GM18517 (cell line): Measurements from ENCODE around the gene MCOLN1.

Experiments used
- ATAC-seq: cut with Tn5 transposase; IDR thresholded peaks from one replicate; pipeline ENCODE4 v1.9.1; 2021; ENCODE audit warnings: mild to moderate bottlenecking, moderate library complexity; ENCODE audit not compliant: unreplicated experiment

The MCOLN1 gene

DNA sequence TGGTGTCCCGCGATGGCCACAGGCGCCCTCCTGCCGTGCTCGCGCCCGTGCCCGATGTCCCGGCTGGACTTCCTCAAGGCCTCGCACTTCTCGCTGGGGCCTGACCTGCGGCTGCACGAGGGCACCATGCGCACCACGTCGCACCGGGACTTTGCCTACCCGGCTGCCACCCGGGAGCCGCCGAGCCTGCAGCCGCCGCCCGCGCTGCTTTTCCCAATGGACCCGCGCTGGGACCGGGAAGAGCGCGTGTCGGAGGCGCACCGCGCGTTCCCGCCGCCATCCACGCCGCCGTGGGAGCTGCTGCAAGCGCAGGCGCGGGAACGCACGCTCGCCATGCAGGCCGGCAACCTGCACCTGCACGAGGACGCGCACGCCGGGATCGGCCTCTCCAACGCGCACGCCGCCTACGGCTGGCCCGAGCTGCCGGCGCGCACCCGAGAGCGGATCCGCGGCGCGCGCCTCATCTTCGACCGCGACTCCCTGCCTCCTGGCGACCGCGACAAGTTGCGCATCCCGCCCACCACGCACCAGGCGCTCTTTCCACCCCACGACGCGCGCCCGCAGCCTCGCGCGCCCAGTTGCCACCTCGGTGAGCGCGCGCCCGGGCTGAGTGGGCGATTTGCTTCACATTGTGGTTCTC lies 21.5 kb upstream of the MCOLN1 start:
- no peak for ATAC-seq

DNA sequence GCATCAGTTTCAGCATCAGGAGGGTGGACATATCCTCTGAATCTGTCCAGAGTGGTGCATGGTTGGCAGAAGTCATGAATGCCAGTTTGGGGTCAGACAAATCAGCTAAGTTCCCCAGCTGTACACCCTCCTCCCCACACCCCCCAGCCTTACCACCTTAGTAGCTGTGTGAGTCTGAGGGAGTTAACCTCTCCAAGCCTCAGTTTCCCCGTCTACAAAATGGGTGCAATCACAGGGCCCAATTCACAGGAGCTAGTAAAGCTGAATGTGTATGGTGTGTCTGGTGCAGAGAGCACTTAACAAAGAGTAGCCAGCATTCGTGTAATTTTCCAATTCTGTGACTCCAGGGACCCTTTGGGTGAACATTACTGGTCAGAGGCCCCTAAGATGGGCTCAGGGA lies 19.9 kb upstream of the MCOLN1 start:
- no peak for ATAC-seq

DNA sequence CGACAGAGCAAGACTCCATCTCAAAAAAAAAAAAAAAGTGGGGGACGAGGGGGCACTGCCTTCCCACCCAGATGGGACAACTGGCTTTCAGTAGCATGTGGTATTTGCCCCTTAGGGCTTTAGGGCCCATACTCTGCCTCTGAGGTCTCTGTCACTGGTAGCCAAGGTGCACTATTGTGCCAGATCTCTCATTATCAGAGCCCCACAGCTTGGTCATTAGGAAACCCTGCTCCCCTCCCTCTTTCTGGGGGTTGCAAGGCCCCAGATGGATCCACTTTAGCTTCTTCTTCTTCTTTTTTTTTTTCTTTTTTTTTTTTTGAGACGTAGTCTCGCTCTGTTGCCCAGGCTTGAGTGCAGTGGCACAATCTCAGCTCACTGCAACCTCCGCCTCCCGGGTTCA lies 17.7 kb upstream of the MCOLN1 start:
- no peak for ATAC-seq

DNA sequence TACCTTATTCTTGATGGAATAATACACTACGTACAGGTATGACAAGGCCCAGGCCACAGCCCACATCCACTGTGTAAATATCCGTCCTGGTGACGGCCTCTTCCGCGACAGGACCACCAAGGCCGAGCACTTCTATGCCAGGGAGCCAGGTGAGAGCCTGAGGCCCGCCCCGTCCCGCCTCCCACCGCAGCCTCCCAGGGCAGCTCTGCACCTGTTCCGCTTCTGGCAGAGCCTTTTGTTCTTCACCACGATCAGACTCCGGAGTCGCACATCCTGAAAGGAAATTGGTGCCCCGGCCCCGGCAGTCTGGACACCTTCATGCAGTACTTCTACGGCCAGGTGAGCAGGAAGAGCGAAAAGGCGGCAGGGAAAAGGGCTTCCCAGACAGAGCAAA lies 17.1 kb upstream of the MCOLN1 start:
- no peak for ATAC-seq

DNA sequence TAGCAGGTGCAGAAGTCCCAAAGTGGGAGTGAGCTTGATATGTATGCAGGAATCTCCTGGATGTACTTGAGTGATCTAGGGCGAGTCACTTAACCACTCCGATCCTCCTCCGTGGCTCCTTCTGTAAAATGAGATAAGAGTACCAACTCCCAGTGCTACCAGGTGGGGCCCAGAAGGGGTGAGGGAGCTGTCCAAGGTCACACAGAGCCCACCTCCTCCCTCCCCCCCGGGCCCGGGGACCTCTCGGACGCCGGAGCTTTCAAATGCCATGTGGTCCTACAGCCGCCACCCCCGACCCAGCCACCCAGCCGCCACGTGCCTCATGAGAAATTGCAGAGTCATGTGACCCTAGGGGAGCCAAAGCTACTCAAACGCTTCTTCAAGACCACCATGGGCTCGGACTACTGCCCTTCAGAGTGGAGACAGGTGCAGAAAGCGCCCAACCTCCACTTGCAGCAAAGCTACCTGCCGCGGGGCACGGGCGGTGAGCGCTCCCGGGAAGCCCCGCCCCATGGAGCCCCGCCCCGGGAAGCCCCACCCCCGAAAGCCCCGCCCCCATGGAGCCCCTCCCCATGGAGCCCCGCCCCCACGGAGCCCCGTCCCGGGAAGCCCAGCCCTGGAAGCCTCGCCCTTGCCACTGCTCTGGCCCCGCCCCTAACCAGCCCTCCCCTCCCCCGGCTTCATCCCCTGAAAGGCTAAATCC lies 16.6 kb upstream of the MCOLN1 start:
- no peak for ATAC-seq

DNA sequence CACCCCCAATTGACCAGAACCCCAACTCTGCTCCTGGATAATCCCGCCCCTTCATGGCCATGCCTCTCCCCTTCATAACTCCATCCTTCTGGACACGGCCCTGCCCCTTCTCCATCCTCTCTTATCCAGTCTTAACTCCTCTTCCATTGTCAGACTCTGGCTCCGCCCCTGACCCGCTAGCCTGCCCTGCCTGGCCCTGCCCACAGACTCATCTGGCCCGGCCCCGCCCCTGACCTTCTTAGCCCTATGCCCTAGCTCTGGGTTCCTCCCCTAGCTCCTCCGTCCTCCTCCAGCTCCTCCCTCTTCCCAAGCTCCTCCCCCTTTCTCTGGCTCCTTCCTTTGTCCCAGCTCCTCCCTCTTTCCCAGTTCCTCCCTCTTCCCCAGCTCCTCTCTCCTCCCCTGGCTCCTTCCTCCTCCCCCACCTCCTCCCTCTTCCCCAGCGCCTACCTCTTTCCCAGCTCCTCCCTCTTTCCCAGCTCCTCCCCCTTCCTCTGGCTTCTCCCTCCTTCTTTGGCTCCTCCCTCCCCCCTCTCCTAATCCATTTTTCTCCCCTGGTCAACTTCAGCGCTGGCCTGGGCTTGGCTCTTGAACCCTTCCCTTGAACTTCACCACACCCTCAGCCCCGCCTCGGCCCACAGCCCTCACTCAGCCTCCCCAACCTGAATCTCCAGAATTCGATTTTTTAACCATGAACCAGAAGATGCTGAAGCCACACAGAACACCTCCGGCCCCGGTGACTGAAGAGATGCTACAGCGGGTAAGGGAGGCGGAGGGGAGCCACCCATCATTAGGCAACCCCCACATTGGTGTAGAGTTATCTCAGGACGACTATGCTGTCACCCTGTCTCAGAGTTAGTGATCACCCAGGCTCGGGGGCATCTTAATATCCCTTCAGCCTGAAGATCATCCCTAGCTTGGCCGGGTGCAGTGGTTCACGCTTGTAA lies 15.8 kb upstream of the MCOLN1 start:
- ATAC-seq, result no peak

DNA sequence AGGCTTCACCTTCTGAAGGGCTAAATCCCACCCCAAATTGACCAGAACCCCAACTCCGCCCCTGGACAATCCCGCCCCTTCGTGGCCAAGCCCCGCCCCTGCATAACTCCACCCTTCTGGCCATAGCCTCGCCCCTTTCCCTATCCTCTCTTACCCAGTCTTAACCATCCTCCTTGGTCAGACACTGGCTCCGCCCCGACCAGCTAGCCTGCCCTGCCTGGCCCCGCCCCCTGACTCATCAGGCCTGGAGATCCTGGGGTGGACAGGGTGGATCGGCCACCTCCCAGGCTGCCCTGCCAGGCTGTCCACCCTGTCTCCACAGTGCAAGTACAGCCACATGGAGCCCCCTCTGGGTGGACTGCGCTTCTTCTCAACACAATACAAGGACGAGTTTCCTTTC lies 14.5 kb upstream of the MCOLN1 start:
- no peak for ATAC-seq

DNA sequence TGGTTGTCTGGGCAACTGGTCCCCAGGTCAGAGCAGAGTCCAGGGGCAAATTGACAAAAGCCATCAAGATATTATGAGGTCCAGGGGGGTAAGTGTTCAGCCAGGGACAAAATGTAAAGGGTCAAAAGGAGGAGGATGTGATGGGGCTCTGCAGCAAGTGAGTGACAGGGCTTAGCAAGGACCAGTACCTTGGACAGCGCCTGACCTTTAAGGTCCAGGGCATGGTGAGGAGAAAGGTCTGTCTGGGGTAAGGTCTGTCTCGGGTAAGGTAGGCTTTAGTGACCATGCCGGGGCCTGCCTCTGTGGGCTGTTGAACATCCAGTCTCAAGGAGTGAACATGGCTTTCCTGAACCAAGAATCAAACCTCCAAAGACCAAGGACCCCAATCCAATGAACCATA lies 12.8 kb upstream of the MCOLN1 start:
- ATAC-seq, result no peak

DNA sequence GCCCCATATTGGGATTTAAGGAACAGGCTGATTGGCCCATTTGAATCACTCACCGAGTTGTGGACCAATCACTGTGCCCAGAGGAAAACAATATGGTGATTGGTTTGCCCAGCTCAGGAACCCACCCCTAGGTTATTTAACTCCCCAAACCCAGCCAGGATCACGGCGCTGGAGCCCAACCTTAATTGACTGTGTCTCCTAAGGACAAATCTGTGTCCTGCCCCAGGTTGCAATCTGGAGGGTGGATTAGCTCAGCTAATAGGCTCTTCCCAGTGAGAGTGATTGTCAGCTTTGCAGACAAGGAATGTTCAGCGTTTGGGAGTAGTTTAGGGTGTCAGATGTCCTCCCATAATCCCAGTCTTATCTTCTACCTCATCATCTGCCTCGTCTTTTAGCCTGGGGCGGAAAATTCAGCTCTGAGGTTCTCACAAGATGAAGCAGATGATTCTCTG lies 10.0 kb upstream of the MCOLN1 start:
- ATAC-seq, result no peak

DNA sequence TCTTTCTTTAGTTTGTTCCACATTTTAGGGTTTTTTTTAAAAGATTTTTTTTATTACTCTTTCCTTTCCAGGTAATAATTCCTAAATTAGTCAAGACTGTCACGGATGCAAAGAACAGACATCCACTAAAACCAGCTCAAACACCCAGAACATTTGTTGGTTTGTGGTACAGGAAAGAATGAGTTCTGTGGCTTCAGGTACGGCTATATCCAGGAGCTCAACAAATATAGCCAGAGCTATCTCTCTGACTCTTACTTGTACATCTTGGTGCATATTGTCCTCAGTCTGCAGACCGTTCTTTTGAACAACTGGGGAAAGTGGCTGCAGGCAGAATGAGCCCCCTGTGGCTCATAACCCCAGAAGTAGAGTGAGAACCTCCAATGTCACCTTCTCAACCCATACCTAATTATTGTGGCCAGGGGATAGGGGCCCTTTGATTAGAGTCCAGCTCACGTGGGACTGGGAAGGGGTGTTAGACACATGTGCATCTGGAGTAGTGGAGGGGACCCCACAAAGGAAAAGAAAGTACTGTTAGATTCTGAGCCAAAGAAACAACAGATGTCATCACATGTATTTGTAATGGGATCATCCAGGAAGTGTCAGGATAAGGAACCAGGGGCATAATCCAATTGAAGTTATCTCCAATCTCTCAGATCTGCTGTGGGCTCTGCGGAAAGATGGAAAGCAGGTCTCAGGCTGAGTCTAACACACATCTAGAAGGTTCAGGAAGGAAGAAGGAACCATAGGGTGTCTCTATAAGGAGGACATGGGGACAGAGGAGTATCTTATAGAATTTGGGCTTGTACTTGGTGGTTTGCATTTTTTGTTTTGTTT lies 8.4 kb upstream of the MCOLN1 start:
- ATAC-seq, result no peak

DNA sequence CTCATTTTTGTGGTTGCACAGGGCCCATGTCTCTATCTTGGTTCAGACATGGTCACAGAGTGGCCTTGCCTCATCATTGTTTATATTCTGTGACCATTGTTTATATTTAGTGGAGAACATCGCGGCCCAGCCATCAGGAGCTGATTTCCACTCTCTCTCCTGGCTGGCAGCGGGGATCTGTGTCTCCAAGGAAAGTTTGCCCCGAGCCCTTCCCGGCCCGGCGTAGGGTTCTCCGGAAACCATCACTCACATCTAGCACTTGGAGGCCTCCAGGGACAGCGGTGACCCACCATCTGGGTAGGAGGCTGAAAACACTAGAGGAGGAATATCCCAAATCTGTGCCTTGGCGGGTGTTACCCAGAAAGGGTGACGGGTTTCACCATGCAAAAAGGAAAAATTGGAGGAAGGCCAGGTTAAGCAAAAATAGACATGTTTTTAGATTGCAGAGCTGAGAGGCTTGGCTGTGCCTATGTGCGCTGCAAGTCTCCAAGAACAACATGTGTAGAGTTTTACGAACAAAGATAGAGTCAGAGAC lies 7.2 kb upstream of the MCOLN1 start:
- ATAC-seq, result no peak

DNA sequence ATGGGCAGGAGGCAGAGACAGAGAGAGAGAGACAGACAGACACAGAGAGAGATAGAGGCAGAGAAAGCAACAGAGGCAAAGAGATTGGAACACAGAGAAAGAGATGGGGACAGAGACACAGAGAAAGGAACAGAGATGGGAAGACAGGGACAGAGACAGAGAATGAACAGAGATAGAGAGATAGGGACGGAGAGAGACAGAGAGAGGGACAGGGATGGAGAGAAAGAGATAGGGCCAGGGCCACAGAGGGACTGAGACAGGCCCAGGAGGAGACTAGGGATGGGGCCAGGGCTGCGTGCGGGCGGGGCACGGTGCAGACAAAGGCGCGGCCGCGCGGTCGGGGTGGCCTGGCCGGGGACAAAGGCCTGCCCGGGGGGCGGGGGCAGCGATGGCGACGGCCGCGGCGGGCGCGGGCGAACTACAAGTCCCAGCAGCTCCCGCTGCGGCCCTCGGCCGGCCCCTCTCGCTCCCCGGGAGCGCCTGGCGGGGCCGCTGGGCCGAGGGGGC lies 6.7 kb upstream of the MCOLN1 start, which contains the start of gene ZNF358:
Gene ZNF358 (plus strand): TSS at position 459 of the 507 bp plus-strand sequence. CDS start 3,140 bp downstream, outside the sequence.
- no peak for ATAC-seq

DNA sequence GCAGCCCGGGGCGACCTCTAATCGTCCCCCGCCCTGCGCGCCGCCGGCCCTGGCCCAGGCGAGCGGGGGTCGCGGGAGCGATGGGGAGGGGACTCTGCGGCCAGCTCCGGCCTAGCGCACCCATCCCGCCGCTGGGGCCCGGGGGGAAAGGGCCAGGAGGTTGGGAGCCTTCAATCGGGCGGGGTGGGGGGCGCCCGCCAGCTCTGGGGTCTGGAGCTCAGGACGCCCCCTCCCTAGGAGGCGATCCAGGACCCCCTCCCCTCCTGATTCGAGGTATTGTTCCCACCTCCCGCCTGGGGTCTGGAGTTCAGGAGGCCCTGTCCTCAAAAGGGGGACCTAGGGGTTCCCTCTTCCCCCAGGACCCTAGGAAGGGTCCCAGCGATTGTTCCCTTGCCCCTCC lies 6.1 kb upstream of the MCOLN1 start:
- no peak for ATAC-seq

DNA sequence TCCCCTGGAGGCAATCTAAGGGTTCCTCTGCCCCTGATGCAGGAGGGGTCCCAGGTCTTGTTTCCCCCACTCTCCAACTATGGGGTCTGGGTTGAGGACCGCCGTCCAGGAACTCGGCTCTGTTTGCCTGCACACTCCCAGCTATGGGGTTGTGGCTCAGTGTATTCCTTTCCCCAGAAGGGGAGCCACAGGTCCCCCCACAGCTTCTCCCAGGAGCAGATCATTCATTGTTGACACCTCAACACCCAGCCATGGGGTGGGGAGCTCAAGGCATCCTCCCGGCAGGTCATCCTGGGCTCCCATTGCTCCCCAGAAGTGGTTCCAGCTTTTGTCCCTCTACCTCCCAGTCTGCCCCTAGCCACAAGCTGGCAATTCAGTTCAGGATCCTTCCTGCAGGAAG lies 5.5 kb upstream of the MCOLN1 start:
- no peak for ATAC-seq

DNA sequence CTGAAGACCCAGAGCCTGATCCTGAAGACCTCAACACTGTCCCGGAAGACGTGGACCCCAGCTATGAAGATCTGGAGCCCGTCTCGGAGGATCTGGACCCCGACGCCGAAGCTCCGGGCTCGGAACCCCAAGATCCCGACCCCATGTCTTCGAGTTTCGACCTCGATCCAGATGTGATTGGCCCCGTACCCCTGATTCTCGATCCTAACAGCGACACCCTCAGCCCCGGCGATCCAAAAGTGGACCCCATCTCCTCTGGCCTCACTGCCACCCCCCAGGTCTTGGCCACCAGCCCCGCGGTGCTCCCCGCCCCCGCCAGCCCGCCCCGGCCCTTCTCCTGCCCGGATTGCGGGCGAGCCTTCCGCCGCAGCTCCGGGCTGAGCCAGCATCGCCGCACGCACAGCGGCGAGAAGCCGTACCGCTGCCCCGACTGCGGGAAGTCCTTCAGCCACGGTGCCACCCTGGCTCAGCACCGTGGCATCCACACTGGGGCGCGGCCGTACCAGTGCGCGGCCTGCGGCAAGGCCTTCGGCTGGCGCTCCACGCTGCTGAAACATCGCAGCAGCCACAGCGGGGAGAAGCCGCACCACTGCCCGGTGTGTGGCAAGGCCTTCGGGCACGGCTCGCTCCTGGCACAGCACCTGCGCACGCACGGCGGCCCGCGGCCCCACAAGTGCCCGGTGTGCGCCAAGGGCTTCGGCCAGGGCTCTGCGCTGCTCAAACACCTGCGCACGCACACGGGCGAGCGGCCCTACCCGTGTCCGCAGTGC lies 2.9 kb upstream of the MCOLN1 start:
- no peak for ATAC-seq

DNA sequence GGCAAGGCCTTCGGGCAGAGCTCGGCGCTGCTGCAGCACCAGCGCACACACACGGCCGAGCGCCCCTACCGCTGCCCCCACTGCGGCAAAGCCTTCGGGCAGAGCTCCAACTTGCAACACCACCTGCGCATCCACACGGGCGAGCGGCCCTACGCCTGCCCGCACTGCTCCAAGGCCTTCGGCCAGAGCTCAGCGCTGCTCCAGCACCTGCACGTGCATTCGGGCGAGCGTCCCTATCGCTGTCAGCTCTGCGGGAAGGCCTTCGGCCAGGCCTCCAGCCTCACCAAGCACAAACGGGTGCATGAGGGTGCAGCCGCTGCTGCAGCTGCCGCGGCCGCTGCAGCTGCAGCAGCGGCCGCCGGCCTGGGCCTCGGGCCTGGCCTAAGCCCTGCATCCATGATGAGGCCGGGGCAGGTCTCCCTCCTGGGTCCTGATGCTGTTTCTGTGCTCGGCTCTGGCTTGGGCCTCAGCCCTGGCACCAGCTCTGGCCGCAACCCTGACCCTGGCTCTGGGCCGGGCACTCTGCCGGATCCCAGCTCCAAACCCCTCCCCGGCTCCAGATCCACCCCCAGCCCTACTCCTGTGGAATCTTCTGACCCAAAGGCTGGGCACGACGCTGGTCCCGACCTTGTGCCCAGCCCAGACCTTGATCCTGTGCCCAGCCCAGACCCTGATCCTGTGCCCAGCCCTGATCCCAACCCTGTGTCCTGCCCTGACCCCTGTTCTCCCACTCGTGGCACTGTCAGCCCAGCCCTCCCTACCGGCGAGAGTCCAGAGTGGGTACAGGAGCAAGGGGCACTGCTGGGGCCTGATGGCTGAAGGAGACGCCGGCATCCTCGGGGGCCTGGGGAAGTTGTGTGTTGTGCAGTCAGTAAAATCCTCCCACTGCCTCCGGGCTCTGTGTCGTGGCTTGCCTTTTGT lies 2.0 kb upstream of the MCOLN1 start:
- no peak for ATAC-seq

DNA sequence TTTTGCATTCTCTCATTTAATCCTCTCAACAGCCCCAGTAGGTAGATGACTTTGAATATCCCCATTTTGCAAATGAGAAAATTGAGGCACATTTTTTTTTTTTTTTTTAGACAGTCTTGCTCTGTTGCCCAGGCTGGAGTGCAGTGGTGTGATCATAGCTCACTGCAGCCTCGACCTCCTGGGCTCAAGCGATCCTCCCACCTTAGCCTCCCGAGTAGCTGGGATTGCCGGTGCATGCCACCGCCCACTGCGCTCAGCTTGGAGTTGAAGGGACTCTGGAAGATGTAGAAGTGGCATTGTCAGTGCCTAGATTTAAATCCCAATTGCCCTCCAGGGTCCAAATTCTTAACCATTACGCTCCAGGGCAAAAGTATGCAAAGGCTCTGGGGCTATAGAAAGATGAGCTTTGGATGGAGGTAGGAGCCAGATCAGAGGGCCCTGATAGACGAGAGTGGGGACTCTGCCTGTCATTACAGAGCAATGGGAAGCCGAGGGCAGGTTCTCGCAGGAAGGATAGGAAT lies 813 bp upstream of the MCOLN1 start:
- no peak for ATAC-seq
